A375 (cell line): ENCODE measurements around the gene CSNK1A1L. TPM values are rescaled to one million over a fixed set of nuclear protein-coding genes. Genes with fewer than 3 reads are reported as not detected.

ENCODE experiments used
- total RNA-seq: library from RNA; depleted of rRNA; stranded (reverse); fragments of >200 nt; shearing (Covaris generic); gene quantifications from 2 replicates; pipeline ENCODE4 v1.2.3, GENCODE V29; 2014; rRNA removed

The CSNK1A1L gene
- total RNA-seq, result not detected in 2 replicates

DNA sequence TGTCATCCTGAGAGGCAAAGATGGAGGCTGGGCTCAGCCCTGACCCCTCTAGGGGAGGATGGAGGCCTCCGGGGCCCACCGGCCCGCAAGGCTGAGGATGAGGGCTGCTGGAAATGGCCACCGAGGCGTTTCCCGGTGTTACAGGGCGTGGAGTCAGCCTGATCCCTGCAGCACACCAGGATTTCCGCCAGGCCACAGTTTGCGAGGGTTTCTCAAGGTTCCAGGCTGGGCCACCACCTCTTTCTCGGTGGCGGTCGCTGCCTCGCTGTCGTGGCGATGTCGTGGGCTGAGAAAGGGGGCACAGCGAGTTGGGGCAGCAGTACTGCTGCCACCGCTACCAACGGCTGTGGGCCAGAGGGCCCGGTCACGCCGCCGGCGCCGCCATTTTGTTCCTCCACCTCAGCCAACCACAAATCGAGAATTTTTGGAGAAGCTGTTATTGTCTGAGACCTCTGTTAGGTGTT is at the start of gene CSNK1A1L:
CSNK1A1L (minus strand) TSS at position 414 of the 464 bp plus-strand sequence; CDS start at position 6, 408 bp downstream.

DNA sequence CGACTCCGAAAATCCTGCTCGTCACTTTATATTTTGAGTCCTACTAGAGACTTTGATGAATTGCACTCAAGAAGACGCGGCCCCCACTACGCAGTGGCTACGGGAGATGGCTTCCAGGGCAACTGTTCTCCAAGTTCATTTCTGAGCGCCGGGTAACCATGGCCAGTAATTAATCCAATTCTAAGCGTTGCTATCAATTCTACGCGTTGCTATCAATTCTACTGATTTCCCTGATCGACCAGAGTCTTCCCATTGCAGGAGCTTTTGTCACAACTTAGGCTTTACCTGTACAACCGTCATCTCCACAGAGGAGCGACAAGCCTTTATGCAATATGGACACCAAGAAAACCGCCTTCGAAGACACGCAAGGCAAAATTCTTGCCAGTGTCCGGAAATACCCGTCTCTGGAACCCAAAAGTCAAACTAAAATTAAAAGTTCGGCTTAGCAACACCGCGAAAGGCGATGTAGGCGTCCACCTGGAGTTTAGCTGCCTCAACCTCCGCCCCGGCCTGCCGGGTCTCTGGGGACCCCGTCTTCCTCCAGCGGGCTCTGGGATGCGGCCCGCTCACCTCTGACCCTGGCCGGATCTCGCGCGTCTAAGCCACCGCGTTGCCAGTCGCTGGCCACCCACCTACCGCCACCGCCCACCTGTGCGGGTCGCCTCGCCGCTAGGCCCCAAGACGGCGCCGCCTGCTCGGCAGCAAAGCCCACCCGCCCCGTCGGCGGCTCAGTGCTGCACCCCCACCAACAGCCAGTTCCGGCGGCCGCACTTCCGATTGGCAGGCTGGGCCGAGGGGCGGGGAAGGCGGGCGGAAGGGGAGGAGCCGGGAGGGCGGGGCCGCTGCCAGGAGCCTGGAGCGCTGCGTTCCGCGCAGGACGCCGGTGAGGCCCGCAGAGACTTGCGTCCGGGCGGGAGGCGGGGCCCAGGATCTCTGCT is 46.3 kb downstream of the CSNK1A1L start, which contains the start of gene SUPT20H:
SUPT20H (minus strand) TSS at position 779 of the 938 bp plus-strand sequence. CDS start 8,198 bp downstream, outside the sequence.

Other genes starting within 250 kb of the CSNK1A1L start
- 0.49 and 0.88 TPM in 2 replicates for gene SMAD9, start 185.4 kb downstream of the CSNK1A1L start, total RNA-seq
- gene ALG5, start 106.3 kb downstream of the CSNK1A1L start, total RNA-seq, result 34.1 and 39.1 TPM in 2 replicates
- 73.8 and 83.1 TPM in 2 replicates for gene EXOSC8, start 104.9 kb downstream of the CSNK1A1L start, total RNA-seq
- gene SUPT20H, start 46.0 kb downstream of the CSNK1A1L start, total RNA-seq, result 30.1 and 42.4 TPM in 2 replicates